Vagina (tissue), 2 donors: ENCODE results near the gene CACTIN. TPM values are rescaled to one million over a fixed set of nuclear protein-coding genes. Genes with fewer than 3 reads are reported as not detected.

Experiments used
- DNase-seq, 2 donors: peaks; one replicate each; pipeline ENCODE4 v3.0.0-alpha.2; 2017; ENCODE audit errors: extremely low spot score in 2 of 2
- H3K27ac ChIP-seq: fragments of 200-600 bp; sonication (generic); one replicate; pipeline ENCODE4 v1.5.1; 2019
- H3K27me3 ChIP-seq: fragments of 200-600 bp; sonication (generic); one replicate; pipeline ENCODE4 v1.5.1; 2019
- H3K36me3 ChIP-seq, 2 donors: fragments of 200-600 bp; sonication (generic); one replicate each; pipeline ENCODE4 v1.5.1; 2017 to 2019
- H3K4me1 ChIP-seq: fragments of 200-600 bp; sonication (generic); one replicate; pipeline ENCODE4 v1.5.1; 2019
- H3K4me3 ChIP-seq, 2 donors: fragments of 200-600 bp; sonication (generic); 1 replicate in 1 of 2; 2 replicates in 1 of 2; pipeline ENCODE4 v1.5.1; 2016 to 2019
- H3K9me3 ChIP-seq: fragments of 200-600 bp; sonication (generic); one replicate; pipeline ENCODE4 v1.5.1; 2019
- CTCF ChIP-seq, 3 experiments: fragments of 450-650 bp in 2 of 3; fragments of 200-600 bp in 1 of 3; sonication (generic) in 1 of 3; IDR thresholded peaks; one replicate each; pipeline ENCODE4 v1.5.1; 2017 to 2019; ENCODE audit warnings: antibody characterized with exemption in 3 of 3, mild to moderate bottlenecking in 2 of 3, moderate library complexity in 2 of 3
- POLR2A ChIP-seq, 2 donors: fragments of 450-650 bp; IDR thresholded peaks; one replicate each; pipeline ENCODE4 v1.6.1; 2017; ENCODE audit warnings: antibody characterized with exemption in 2 of 2, mild to moderate bottlenecking in 2 of 2, moderate library complexity in 2 of 2
- POLR2AphosphoS5 ChIP-seq, 2 donors: sonication (generic); formaldehyde crosslinking; IDR thresholded peaks; one replicate each; pipeline ENCODE4 v1.9.0; 2017; ENCODE audit warnings: antibody characterized with exemption in 2 of 2, mild to moderate bottlenecking in 2 of 2, low read depth in 1 of 2; ENCODE audit not compliant: insufficient read depth in 1 of 2
- intact Hi-C: fragments of 100-400 bp; cut with DNase I; formaldehyde crosslinking; loops from one replicate; pipeline ENCODE4 v1.15.1; 2023
- total RNA-seq: library from RNA; depleted of rRNA; stranded (reverse); fragments of >200 nt; gene quantifications from one replicate; pipeline ENCODE4 v1.2.3, GENCODE V29; 2016

Gene CACTIN
- total RNA-seq, 1 donor from 2014 or later = 36.3 TPM

DNA sequence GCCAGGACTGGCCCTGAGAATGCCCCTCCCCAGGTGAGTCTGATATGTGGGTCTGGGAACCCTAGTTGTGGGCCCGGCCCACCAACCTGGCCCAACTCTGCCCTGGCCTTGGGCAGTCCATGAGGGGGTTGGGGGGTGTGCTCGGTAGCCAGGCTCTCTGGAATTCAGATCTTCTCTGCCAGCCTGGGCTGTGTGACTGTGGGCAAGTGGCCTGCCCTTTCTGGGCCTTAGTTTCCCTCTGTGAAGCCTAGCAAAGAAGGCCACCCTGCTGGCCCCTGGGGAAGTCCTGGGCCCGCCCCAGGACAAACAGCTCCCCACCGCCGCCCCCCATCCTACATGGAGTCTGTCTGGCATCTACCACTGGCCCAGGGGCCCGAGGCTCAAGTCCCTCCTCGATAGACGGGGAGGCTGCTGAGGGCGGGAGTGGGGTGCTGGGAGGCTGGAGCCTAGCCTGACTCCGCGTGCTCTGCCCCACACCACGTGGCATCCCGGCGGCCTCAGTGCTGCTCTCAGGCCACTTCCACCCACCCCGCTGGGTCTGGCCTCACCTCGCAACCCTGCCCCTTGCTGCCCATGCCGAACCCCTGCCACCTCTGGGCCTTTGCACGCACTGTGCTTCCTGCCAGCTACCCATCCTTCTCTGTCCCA is 11.6 kb downstream of the CACTIN start:
- no peaks in the 10 kb centered on the region for H3K9me3 ChIP-seq
- no peak overlapping the region for H3K27ac ChIP-seq
- H3K27me3 ChIP-seq = no peaks in the 10 kb centered on the region
- peaks cover 0 to 61% of the 10 kb centered on the region in 2 donors for H3K36me3 ChIP-seq
- H3K4me3 ChIP-seq = no peak overlapping the region
- TF ChIP-seq CTCF (IDR thresholded peaks at IDR 0.05) (no peak), POLR2A (IDR thresholded peaks at IDR 0.05) (no peak), POLR2AphosphoS5 (IDR thresholded peaks at IDR 0.05; ENCODE audit: insufficient read depth in 1 of 2, low read depth in 1 of 2) (no peak)
- peaks cover 17% of the 10 kb centered on the region for H3K4me1 ChIP-seq
- DNase-seq = no peak
- intact Hi-C loops = loop anchor here (5.0 kb wide), 1 partner anchor 38 kb away; no protein-coding TSS in a partner anchor

DNA sequence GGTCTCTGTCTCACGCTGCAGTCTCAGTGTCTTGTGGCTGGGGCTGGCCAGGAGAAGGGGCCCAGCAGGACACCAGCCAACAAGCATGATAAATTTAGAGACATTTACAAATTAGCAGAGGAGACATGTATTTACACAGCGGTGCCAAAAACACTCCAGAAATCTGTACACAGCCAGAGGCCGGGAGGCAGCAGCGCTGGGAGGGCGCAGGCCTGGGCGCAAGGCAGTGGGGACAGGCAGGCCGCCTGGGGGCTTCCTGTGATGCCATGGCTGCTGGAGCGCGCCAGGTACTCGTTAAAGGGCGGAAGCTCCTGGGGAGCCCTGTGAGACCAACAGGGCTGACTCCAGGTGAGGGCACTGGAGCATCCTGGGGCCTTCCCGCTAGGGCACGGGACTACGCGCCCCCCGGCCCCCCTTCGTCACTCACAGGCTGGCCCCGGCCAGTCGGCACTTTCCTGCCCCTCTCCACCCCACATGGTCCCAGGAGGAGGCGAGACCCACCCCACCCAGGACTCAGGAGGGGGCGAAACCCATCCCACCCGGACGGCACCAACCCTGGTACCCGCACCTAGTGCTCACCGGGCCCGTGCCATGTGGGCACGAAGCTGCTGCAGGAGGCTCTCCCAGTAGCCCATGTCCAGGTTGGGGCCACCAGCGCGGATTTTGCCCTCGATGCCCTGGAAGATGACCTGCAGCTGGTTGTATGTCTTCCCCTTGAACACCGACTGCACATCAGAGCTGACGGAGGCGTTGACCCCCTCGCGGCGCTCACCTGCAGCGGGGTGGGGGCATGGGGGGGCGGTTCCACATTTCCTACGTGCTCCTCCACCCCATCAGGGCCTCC is 12.6 kb downstream of the CACTIN start:
- peaks cover 20% of the 10 kb centered on the region for H3K4me1 ChIP-seq
- no peaks in the 10 kb centered on the region for H3K9me3 ChIP-seq
- no peak overlapping the region for H3K27ac ChIP-seq
- H3K36me3 ChIP-seq = peaks cover 0 to 52% of the 10 kb centered on the region in 2 donors
- H3K4me3 ChIP-seq = no peak overlapping the region
- DNase-seq = no peak
- no peak for TF ChIP-seq POLR2AphosphoS5 (IDR thresholded peaks at IDR 0.05; ENCODE audit: insufficient read depth in 1 of 2, low read depth in 1 of 2)
- TF ChIP-seq POLR2A (IDR thresholded peaks at IDR 0.05) = no peak
- no peak for TF ChIP-seq CTCF (IDR thresholded peaks at IDR 0.05)
- H3K27me3 ChIP-seq = no peaks in the 10 kb centered on the region
- intact Hi-C loops = no loop called here

GRCh38 chr19:3612901-3613741 is 13.5 kb downstream of the CACTIN start:
- TF ChIP-seq POLR2A (IDR thresholded peaks at IDR 0.05) = no peak
- TF ChIP-seq CTCF (IDR thresholded peaks at IDR 0.05) = no peak
- no peak for TF ChIP-seq POLR2AphosphoS5 (IDR thresholded peaks at IDR 0.05; ENCODE audit: insufficient read depth in 1 of 2, low read depth in 1 of 2)
- Histone ChIP-seq H3K4me1 (peaks cover 17% of the 10 kb centered on the region), H3K4me3 (no peak overlapping the region), H3K9me3 (no peaks in the 10 kb centered on the region), H3K27ac (no peak overlapping the region), H3K27me3 (no peaks in the 10 kb centered on the region), H3K36me3 (peaks cover 0 to 52% of the 10 kb centered on the region in 2 donors)
- intact Hi-C loops = no loop called here
- DNase-seq = no peak

DNA sequence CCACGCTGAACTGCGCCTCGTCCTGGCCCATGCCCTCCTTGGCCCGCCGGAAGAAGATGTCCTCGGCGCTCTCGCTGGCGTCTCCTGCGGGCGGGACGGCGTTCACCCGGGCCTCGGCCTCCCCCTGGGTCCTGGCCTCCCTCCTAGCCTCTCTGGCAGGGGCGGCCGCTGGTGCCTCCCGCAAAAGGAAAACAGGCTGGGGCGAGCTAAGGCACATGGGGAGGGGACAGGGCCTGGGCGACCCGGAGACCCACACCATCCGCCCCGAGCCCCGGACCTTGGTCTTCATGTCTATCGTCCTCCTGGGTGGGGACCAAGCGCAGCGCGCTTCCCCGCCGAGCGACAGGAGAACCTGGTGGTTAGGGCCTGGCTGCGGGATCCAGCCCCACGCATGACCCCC is 14.3 kb downstream of the CACTIN start:
- DNase-seq = no peak
- intact Hi-C loops = no loop called here
- H3K9me3 ChIP-seq = no peaks in the 10 kb centered on the region
- no peak for TF ChIP-seq POLR2AphosphoS5 (IDR thresholded peaks at IDR 0.05; ENCODE audit: insufficient read depth in 1 of 2, low read depth in 1 of 2)
- TF ChIP-seq CTCF (IDR thresholded peaks at IDR 0.05) = no peak
- no peak for TF ChIP-seq POLR2A (IDR thresholded peaks at IDR 0.05)
- H3K36me3 ChIP-seq = peaks cover 0 to 52% of the 10 kb centered on the region in 2 donors
- H3K4me3 ChIP-seq = no peak overlapping the region
- H3K4me1 ChIP-seq = peaks cover 17% of the 10 kb centered on the region
- H3K27me3 ChIP-seq = no peaks in the 10 kb centered on the region
- no peak overlapping the region for H3K27ac ChIP-seq
